ENCODE measurements around the gene TSHR. TPM values are rescaled to one million over a fixed set of nuclear protein-coding genes. Genes with fewer than 3 reads are reported as not detected.

Gene TSHR
- total and polyA plus RNA-seq, 2 of the 4 experiments (the other 2 are of a cell fraction), result not detected

- dilution Hi-C loops (cut with HindIII; ENCODE audit: low sequenced_read_pairs, unreplicated experiment), result no loop called here
- Histone ChIP-seq H3K9me3 (ENCODE audit: control insufficient read depth, insufficient read depth, low read length) (no peaks in the 10 kb centered on the region), H3K9me1 (ENCODE audit: insufficient read depth, low read length) (no peaks in the 10 kb centered on the region), H2BK5ac (ENCODE audit: low read depth, low read length, poor library complexity, severe bottlenecking) (no peak overlapping the region), H2BK120ac (ENCODE audit: low read depth, low read length) (no peak overlapping the region), H4K20me1 (ENCODE audit: insufficient read depth, low read length) (no peaks in the 10 kb centered on the region), H4K5ac (ENCODE audit: low read depth, low read length) (no peak overlapping the region), H3K4me2 (ENCODE audit: low read depth, low read length) (no peak overlapping the region), H2AK9ac (replicated peaks; ENCODE audit: low read depth, low read length, poor library complexity) (no peak overlapping the region), H4K8ac (ENCODE audit: low read depth in 2 of 2, low read length in 2 of 2) (no peak overlapping the region), H3K36me3 (ENCODE audit: control insufficient read depth, insufficient read depth, low read length) (no peaks in the 10 kb centered on the region), H2AFZ (replicated peaks; ENCODE audit: low read length, poor library complexity) (no peak overlapping the region), H3K4me1 (ENCODE audit: control insufficient read depth, insufficient read depth, low read length) (peaks cover 2% of the 10 kb centered on the region; the same call in 1 of the 2 replicates), H2AK5ac (ENCODE audit: low read depth, low read length) (no peak overlapping the region), H3K27me3 (ENCODE audit: control insufficient read depth, insufficient read depth, low read length) (peaks cover 16% of the 10 kb centered on the region), H3K14ac (replicated peaks; ENCODE audit: low read depth, low read length) (no peak overlapping the region), H2BK20ac (ENCODE audit: low read depth, low read length) (no peak overlapping the region), H3K27ac (ENCODE audit: insufficient read depth, low read length) (no peak overlapping the region), H2BK15ac (ENCODE audit: low read depth, low read length) (no peak overlapping the region), H3K18ac (ENCODE audit: low read depth, low read length) (no peak overlapping the region), H3K56ac (ENCODE audit: extremely low read depth, insufficient read depth, low read length) (no peak overlapping the region), H3K4me3 (ENCODE audit: insufficient read depth, low read depth, low read length) (no peak overlapping the region), H3K79me1 (ENCODE audit: low read depth in 1 of 2, low read length in 2 of 2) (no peaks in the 10 kb centered on the region), H3K4ac (ENCODE audit: low read depth, low read length) (no peak overlapping the region), H4K91ac (ENCODE audit: insufficient read depth, low read depth, low read length) (no peak overlapping the region), H3K9ac (ENCODE audit: low read depth, low read length) (no peak overlapping the region), H3K23ac (ENCODE audit: low read depth, low read length) (no peak overlapping the region)
- intact Hi-C loops (cut with micrococcal nuclease), result no loop called here
- no TSS peak for BruUV-seq (replicated peaks)
- in situ Hi-C loops (cut with MboI; ENCODE audit: low sequenced_read_pairs), result no loop called here
- ChIA-PET CTCF (interaction anchor here (1.0 to 2.0 kb wide), 3 partner anchors 9 to 19 kb away, joined by 3 to 5 read pairs (median 4); partner anchors contain the start of gene TSHR), POLR2A (ENCODE audit: unreplicated experiment) (no interaction called here)
- DNase-seq (no peak), ATAC-seq (ENCODE audit: low read depth) (no peak; the same call in 1 of the 2 replicates)
- TF ChIP-seq RAD21 (IDR thresholded peaks at IDR 0.05; ENCODE audit: low read length) (no peak), CEBPB (IDR thresholded peaks at IDR 0.05; ENCODE audit: low read depth, low read length) (no peak), FOS (IDR thresholded peaks at IDR 0.05; ENCODE audit: low read depth, low read length) (no peak), SMC3 (IDR thresholded peaks at IDR 0.05; ENCODE audit: low read depth, low read length) (no peak), CHD1 (IDR thresholded peaks at IDR 0.05; ENCODE audit: low read depth, low read length) (no peak), MAFK (IDR thresholded peaks at IDR 0.05; ENCODE audit: low read depth, low read length) (no peak), NFE2L2 (IDR thresholded peaks at IDR 0.05; ENCODE audit: low read depth, low read length) (no peak), ELK1 (IDR thresholded peaks at IDR 0.05; ENCODE audit: borderline replicate concordance, low read depth, low read length) (no peak), CTCF (conservative IDR thresholded peaks at IDR 0.05; ENCODE audit: low read depth, low read length) (no peak), MXI1 (IDR thresholded peaks at IDR 0.05; ENCODE audit: borderline replicate concordance, low read depth, low read length) (no peak), USF2 (IDR thresholded peaks at IDR 0.05; ENCODE audit: low read depth, low read length) (no peak), BHLHE40 (IDR thresholded peaks at IDR 0.05; ENCODE audit: low read depth, low read length) (no peak), RFX5 (IDR thresholded peaks at IDR 0.05; ENCODE audit: low read depth, low read length) (no peak), MAZ (IDR thresholded peaks at IDR 0.05; ENCODE audit: borderline replicate concordance, low read depth, low read length) (no peak), POLR2A (IDR thresholded peaks at IDR 0.05; ENCODE audit: low read depth, low read length) (no peak), RCOR1 (IDR thresholded peaks at IDR 0.05; ENCODE audit: insufficient replicate concordance, low read length) (no peak)
- 80% methylated on average over 1 of the region's 5 CpGs; no CpG with 5 or more reads in 1 of the 2 experiments for WGBS, 2 experiments (ENCODE audit: extremely low coverage in 2 of 2, insufficient read length in 1 of 2)
These were observed 18.7 kb downstream of the TSHR start for GRCh38 chr14:80973931-80974641.
